Eye (tissue), 1 donor: ENCODE data around the gene CD96.
"Not testable (repeated sequence)": the region's sequence is repeated elsewhere in the genome, so short reads cannot be mapped to it uniquely, and the experiment has no call there.

Source experiments
- DNase-seq: peaks from one replicate; pipeline ENCODE4 v3.0.0-alpha.2; 2015

The CD96 gene

GRCh38 chr3:111635403-111635802 is 93.4 kb downstream of the CD96 start:
- no peak for DNase-seq

GRCh38 chr3:111636366-111636885 is 94.4 kb downstream of the CD96 start:
- peak; percentile 73 for DNase-seq

- DNase-seq = no peak
Observed at GRCh38 chr3:111639316-111639715, 97.3 kb downstream of the CD96 start.

GRCh38 chr3:111648991-111649579 is 107.1 kb downstream of the CD96 start:
- no peak for DNase-seq

GRCh38 chr3:111650378-111651275 is 108.6 kb downstream of the CD96 start:
- no peak for DNase-seq

GRCh38 chr3:111652492-111653180 is 110.6 kb downstream of the CD96 start:
- no peak for DNase-seq

- no peak for DNase-seq
Observed at GRCh38 chr3:111653766-111654165, 111.8 kb downstream of the CD96 start.

- DNase-seq = no peak
Observed at GRCh38 chr3:111662012-111662411, 120.0 kb downstream of the CD96 start.

- DNase-seq = no peak
Observed at GRCh38 chr3:111662907-111663306, 120.9 kb downstream of the CD96 start.

- DNase-seq = no peak
Observed at GRCh38 chr3:111666041-111666735, 124.2 kb downstream of the CD96 start.

- DNase-seq = no peak
Observed at GRCh38 chr3:111667170-111667569, 125.2 kb downstream of the CD96 start.

- DNase-seq = no peak
Observed at GRCh38 chr3:111667621-111668239, 125.7 kb downstream of the CD96 start.

GRCh38 chr3:111668326-111668725 is 126.3 kb downstream of the CD96 start:
- no peak for DNase-seq

- DNase-seq = peak; percentile 70
Observed at GRCh38 chr3:111668888-111669488, 127.0 kb downstream of the CD96 start.

GRCh38 chr3:111669926-111670630 is 128.1 kb downstream of the CD96 start:
- no peak for DNase-seq

- DNase-seq = not testable (repeated sequence)
Observed at GRCh38 chr3:111672461-111672860, 130.5 kb downstream of the CD96 start.

GRCh38 chr3:111675846-111676210 is 133.8 kb downstream of the CD96 start:
- DNase-seq = peak; percentile 26

- DNase-seq = no peak
Observed at GRCh38 chr3:111676211-111677006, 134.4 kb downstream of the CD96 start.

GRCh38 chr3:111677007-111677392 is 135.0 kb downstream of the CD96 start:
- DNase-seq = no peak

GRCh38 chr3:111681661-111682426 is 139.8 kb downstream of the CD96 start:
- no peak for DNase-seq
